Peyer's patch (tissue), 4 donors: Measurements from ENCODE around the gene MME.

ENCODE experiments used
- POLR2A ChIP-seq, 2 donors: fragments of 450-650 bp; IDR thresholded peaks; one replicate each; pipeline ENCODE4 v1.5.1; 2017; ENCODE audit warnings: antibody characterized with exemption in 2 of 2, mild to moderate bottlenecking in 2 of 2, moderate library complexity in 2 of 2
- TF ChIP-seq, protein P1 (sequence below), 6 experiments: fragments of 450-650 bp in 4 of 6; fragments of 200-600 bp in 2 of 6; sonication (generic) in 1 of 6; IDR thresholded peaks; one replicate each; pipeline ENCODE4 v1.5.1; 2017 to 2019; ENCODE audit warnings: antibody characterized with exemption in 6 of 6, mild to moderate bottlenecking in 3 of 6, moderate library complexity in 1 of 6

DNA sequence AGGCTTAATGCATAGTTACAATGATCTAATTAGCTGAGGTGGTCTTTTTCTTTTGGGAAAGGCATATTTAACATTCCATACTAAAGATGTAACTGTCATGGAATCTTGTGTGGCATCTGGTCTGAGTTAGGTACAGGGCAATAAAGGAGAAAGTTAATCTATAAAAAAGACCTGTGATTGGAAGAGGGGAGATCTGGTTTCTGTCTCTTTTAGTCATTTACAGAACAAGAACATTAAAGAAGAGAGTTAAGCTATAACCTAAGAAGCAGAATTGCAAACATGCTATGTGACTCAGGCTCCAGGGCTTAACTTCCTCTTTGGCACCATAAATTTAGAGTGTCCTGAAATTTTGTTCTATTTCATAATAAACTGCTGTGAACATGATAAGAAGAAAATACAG, 47.2 kb upstream of the MME start:
- TF ChIP-seq, protein P1, sequence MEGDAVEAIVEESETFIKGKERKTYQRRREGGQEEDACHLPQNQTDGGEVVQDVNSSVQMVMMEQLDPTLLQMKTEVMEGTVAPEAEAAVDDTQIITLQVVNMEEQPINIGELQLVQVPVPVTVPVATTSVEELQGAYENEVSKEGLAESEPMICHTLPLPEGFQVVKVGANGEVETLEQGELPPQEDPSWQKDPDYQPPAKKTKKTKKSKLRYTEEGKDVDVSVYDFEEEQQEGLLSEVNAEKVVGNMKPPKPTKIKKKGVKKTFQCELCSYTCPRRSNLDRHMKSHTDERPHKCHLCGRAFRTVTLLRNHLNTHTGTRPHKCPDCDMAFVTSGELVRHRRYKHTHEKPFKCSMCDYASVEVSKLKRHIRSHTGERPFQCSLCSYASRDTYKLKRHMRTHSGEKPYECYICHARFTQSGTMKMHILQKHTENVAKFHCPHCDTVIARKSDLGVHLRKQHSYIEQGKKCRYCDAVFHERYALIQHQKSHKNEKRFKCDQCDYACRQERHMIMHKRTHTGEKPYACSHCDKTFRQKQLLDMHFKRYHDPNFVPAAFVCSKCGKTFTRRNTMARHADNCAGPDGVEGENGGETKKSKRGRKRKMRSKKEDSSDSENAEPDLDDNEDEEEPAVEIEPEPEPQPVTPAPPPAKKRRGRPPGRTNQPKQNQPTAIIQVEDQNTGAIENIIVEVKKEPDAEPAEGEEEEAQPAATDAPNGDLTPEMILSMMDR (IDR thresholded peaks at IDR 0.05) = no peak
- TF ChIP-seq POLR2A (IDR thresholded peaks at IDR 0.05) = no peak
